Progenitor cell of endocrine pancreas (in vitro differentiated cells): ENCODE measurements around the gene NCOA1. TPM values are rescaled to one million over a fixed set of nuclear protein-coding genes. Genes with fewer than 3 reads are reported as not detected.

Experiments used
- DNase-seq: peaks from one replicate; pipeline ENCODE4 v3.0.0; 2021; ENCODE audit warnings: low spot score; ENCODE audit not compliant: unreplicated experiment
- H3K27ac Mint-ChIP-seq: 2 replicates; pipeline ENCODE4 v1.8.0; 2021; ENCODE audit warnings: mild to moderate bottlenecking, moderate library complexity, mixed read lengths
- H3K27me3 Mint-ChIP-seq: 2 replicates; pipeline ENCODE4 v1.8.0; 2021; ENCODE audit warnings: mixed read lengths
- H3K36me3 Mint-ChIP-seq: 2 replicates; pipeline ENCODE4 v1.8.0; 2022; ENCODE audit warnings: mixed read lengths; ENCODE audit not compliant: insufficient read depth
- H3K4me1 Mint-ChIP-seq: 2 replicates; pipeline ENCODE4 v1.8.0; 2021; ENCODE audit warnings: low read depth, mixed read lengths
- H3K4me3 Mint-ChIP-seq: 2 replicates; pipeline ENCODE4 v1.8.0; 2021; ENCODE audit warnings: low read depth, mild to moderate bottlenecking, moderate library complexity, mixed read lengths
- H3K9me3 Mint-ChIP-seq: 2 replicates; pipeline ENCODE4 v1.8.0; 2021; ENCODE audit warnings: low read depth, mixed read lengths
- CTCF ChIP-seq: fragments of 200-600 bp; sonication (generic); IDR thresholded peaks from one replicate; pipeline ENCODE4 v1.5.0; 2021; ENCODE audit warnings: antibody characterized with exemption, mild to moderate bottlenecking; ENCODE audit not compliant: unreplicated experiment
- total RNA-seq: library from RNA; stranded (reverse); gene quantifications from 2 replicates; pipeline ENCODE4 v1.2.1, GENCODE V29; 2021

The NCOA1 gene
- total RNA-seq, 1 donor from 2014 or later = 32.3 TPM

GRCh38 chr2:24497685-24498084 lies 6.6 kb downstream of the NCOA1 start:
- TF ChIP-seq CTCF = no peak
- no peak overlapping the region for H3K4me3 Mint-ChIP-seq
- H3K27me3 Mint-ChIP-seq = peaks cover 19% of the 10 kb centered on the region
- no peaks in the 10 kb centered on the region for H3K9me3 Mint-ChIP-seq
- no peak for DNase-seq
- no peaks in the 10 kb centered on the region for H3K36me3 Mint-ChIP-seq
- H3K27ac Mint-ChIP-seq = no peak overlapping the region
- H3K4me1 Mint-ChIP-seq = peaks cover 16% of the 10 kb centered on the region

GRCh38 chr2:24498121-24498520 lies 7.1 kb downstream of the NCOA1 start:
- Mint-ChIP-seq H3K4me3 (no peak overlapping the region), H3K27me3 (peaks cover 14% of the 10 kb centered on the region), H3K4me1 (peaks cover 12% of the 10 kb centered on the region), H3K36me3 (no peaks in the 10 kb centered on the region), H3K9me3 (no peaks in the 10 kb centered on the region), H3K27ac (no peak overlapping the region)
- no peak for TF ChIP-seq CTCF
- DNase-seq = no peak

- H3K9me3 Mint-ChIP-seq = no peaks in the 10 kb centered on the region
- H3K36me3 Mint-ChIP-seq = peaks cover 1% of the 10 kb centered on the region
- no peak for DNase-seq
- no peak for TF ChIP-seq CTCF
- H3K27me3 Mint-ChIP-seq = no peaks in the 10 kb centered on the region
- no peak overlapping the region for H3K27ac Mint-ChIP-seq
- H3K4me3 Mint-ChIP-seq = no peak overlapping the region
- peaks cover 6% of the 10 kb centered on the region for H3K4me1 Mint-ChIP-seq
Measured at GRCh38 chr2:24501813-24502212, 10.8 kb downstream of the NCOA1 start.

- Mint-ChIP-seq H3K4me1 (peaks cover 2% of the 10 kb centered on the region), H3K9me3 (no peaks in the 10 kb centered on the region), H3K27me3 (no peaks in the 10 kb centered on the region), H3K36me3 (peaks cover 1% of the 10 kb centered on the region), H3K4me3 (no peak overlapping the region), H3K27ac (no peak overlapping the region)
- no peak for TF ChIP-seq CTCF
- no peak for DNase-seq
Measured at GRCh38 chr2:24505534-24506275, 14.7 kb downstream of the NCOA1 start.

- Mint-ChIP-seq H3K9me3 (no peaks in the 10 kb centered on the region), H3K36me3 (peaks cover 1% of the 10 kb centered on the region), H3K4me3 (no peak overlapping the region), H3K27ac (no peak overlapping the region), H3K4me1 (peaks cover 3% of the 10 kb centered on the region), H3K27me3 (no peaks in the 10 kb centered on the region)
- TF ChIP-seq CTCF = no peak
- no peak for DNase-seq
Measured at GRCh38 chr2:24507549-24507948, 16.5 kb downstream of the NCOA1 start.
